ENCODE results near the gene ZNF521.

ZNF521 gene

DNA sequence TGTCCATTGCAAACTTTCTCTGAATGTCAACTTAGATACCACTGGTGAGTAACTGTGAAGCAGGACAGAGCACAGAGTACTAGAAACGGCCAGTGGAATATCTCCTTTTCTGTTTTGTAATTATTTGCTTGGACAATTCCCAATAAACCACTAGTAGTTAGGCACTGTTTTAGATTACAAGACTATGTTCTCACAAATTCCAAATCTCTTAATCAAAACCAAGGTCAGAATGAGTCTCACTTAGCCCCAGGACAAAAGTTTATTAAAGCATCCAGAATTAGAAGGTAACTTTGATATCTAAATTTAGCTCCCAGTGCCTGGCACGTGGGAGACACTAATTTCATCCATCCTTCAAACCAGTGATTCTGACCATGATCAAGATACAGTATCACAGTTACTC lies 89.0 kb downstream of the ZNF521 start:
- DNase-seq (ENCODE audit: low read depth) = peak; percentile 72
- TF ChIP-seq, protein P1, sequence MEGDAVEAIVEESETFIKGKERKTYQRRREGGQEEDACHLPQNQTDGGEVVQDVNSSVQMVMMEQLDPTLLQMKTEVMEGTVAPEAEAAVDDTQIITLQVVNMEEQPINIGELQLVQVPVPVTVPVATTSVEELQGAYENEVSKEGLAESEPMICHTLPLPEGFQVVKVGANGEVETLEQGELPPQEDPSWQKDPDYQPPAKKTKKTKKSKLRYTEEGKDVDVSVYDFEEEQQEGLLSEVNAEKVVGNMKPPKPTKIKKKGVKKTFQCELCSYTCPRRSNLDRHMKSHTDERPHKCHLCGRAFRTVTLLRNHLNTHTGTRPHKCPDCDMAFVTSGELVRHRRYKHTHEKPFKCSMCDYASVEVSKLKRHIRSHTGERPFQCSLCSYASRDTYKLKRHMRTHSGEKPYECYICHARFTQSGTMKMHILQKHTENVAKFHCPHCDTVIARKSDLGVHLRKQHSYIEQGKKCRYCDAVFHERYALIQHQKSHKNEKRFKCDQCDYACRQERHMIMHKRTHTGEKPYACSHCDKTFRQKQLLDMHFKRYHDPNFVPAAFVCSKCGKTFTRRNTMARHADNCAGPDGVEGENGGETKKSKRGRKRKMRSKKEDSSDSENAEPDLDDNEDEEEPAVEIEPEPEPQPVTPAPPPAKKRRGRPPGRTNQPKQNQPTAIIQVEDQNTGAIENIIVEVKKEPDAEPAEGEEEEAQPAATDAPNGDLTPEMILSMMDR (conservative IDR thresholded peaks at IDR 0.05; ENCODE audit: control insufficient read depth, insufficient read depth, low read depth, low read length) = no peak
- no peak overlapping the region for H3K4me3 ChIP-seq (ENCODE audit: control insufficient read depth, low read depth, low read length)

DNA sequence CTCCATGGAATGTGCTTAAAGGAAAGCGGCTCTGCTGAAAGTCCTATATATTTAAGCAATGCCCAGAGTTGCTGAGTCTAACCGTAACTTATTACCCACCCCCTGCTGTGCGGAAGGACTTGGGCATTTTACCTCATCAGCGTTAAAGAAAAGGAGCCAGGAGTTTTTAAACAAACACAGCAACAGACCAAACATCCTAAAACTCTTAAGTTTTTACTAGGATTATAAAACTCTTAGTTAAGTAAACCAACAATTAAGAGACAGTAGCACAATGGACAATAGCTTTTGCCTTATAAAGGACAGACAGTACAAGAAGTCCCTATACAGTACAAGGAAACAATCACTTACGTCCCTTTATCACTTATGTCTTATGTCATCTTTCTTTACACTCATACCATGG lies 90.2 kb downstream of the ZNF521 start:
- TF ChIP-seq, protein P1 (conservative IDR thresholded peaks at IDR 0.05; ENCODE audit: control insufficient read depth, insufficient read depth, low read depth, low read length) = no peak
- H3K4me3 ChIP-seq (ENCODE audit: control insufficient read depth, low read depth, low read length) = no peak overlapping the region
- no peak for DNase-seq (ENCODE audit: low read depth)

DNA sequence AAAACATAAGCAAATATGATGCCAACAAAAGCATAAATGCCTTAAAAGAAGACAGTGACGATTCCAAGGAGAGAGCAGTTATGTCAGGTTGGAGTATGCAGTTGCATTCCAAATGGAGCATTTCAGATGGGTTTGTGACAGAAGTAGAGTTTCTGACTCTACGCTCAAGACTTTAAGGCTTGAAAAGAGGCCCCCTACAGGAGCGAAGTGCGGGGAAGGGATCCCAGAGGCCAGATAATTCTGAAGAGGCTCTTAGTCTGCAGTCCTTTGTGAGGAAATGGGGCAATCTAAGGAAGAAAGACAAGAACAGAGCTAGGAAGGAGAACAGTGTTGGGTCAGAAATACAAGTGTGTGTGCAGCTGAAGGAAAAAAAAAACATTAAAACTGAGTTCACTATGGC lies 95.5 kb downstream of the ZNF521 start:
- no peak overlapping the region for H3K4me3 ChIP-seq (ENCODE audit: control insufficient read depth, low read depth, low read length)

DNA sequence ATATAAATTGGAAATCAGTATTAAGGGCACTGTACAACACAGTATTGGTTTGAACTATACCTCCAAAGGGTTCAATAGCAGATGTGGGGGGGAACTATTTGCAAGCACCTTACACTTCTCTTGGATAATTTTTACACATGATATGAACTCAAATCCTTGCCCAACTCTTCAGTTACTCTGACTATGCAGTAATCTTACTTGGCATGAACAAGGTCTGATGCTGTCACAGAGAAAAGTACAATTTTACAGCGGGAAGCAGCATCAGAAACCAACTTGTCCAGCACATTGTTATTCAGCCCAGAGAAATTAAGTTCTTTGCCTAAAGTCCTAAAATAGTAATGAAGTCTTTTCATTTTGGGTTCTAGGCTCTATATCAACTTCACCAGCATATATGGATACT lies 98.2 kb downstream of the ZNF521 start:
- TF ChIP-seq, protein P1 (conservative IDR thresholded peaks at IDR 0.05; ENCODE audit: control insufficient read depth, insufficient read depth, low read depth, low read length) = no peak
- no peak overlapping the region for H3K4me3 ChIP-seq (ENCODE audit: control insufficient read depth, low read depth, low read length)
- DNase-seq (ENCODE audit: low read depth) = peak; percentile 19

More for the DNA sequence above, 95.5 kb downstream of the ZNF521 start:
- DNase-seq (ENCODE audit: low read depth) = no peak
- TF ChIP-seq, protein P1 (conservative IDR thresholded peaks at IDR 0.05; ENCODE audit: control insufficient read depth, insufficient read depth, low read depth, low read length) = no peak

DNA sequence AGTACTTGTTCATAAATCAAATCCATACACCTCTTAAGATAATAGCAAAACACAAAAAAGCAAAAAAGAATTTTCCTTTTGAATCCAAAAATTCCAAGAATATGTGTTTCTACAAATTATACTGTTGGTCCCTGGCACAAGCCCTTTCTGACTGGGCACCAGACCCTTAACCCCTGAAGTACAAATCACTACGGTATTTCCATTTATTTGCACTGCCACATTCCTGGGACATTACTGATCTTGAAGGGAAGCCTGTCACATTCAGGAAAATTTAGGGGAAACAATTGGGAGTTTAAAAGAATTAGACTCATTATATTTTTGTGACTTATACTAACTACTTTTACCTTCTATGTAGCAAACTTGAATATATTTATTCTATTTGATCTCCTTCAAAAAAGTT lies 98.8 kb downstream of the ZNF521 start:
- H3K4me3 ChIP-seq (ENCODE audit: control insufficient read depth, low read depth, low read length) = no peak overlapping the region
- no peak for DNase-seq (ENCODE audit: low read depth)
- TF ChIP-seq, protein P1 (conservative IDR thresholded peaks at IDR 0.05; ENCODE audit: control insufficient read depth, insufficient read depth, low read depth, low read length) = no peak

DNA sequence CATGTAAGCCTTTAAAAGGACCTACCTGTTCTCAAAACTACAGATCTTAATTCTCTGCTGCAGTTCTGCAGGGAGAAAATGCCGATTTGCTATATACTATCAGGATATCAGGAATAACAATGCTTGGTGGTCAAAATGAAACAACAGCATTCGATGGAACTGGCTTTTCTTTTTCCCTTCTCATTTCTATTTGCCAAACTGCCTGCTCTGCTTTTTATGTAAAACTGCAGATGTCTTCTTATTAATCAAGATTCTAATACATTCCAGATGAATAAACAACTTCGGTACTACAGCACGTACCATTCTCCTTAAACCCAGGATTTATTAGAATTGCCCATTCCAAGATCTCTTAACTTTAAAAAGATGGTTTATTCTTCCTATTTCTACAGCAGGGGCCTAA lies 100.9 kb downstream of the ZNF521 start:
- peak; percentile 54 for DNase-seq (ENCODE audit: low read depth)
- no peak overlapping the region for H3K4me3 ChIP-seq (ENCODE audit: control insufficient read depth, low read depth, low read length)
- TF ChIP-seq, protein P1 (conservative IDR thresholded peaks at IDR 0.05; ENCODE audit: control insufficient read depth, insufficient read depth, low read depth, low read length) = no peak

DNA sequence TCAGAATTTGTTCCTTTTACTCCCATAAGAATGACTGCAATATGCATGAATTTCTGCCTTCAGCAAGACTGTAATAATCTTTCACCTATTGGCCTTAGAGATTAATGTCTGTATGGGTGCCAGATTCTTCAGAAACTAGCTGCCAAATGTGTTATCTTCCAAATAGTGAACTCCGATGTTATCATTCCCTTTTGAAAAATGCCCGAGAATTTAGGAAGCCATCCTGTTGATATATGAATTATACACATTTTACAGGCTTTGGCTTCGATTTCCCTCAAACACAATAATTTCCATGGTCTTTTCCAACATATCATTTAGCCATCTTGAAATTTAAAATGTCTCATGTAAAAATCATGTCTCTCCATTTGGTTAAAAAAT lies 101.5 kb downstream of the ZNF521 start:
- no peak for DNase-seq (ENCODE audit: low read depth)
- no peak overlapping the region for H3K4me3 ChIP-seq (ENCODE audit: control insufficient read depth, low read depth, low read length)
- TF ChIP-seq, protein P1 (conservative IDR thresholded peaks at IDR 0.05; ENCODE audit: control insufficient read depth, insufficient read depth, low read depth, low read length) = no peak

Data from fibroblast of mammary gland (primary cell).